HepG2 (cell line): Measurements from ENCODE around the gene MAN1A2. TPM values are rescaled to one million over a fixed set of nuclear protein-coding genes. Genes with fewer than 3 reads are reported as not detected.
A peak's percentile ranks its signal among the peaks of the same experiment; 100 is the strongest.

Source experiments
- CREB3 ChIP-seq: sonication (generic); formaldehyde crosslinking; IDR thresholded peaks from 2 replicates; pipeline ENCODE4 v1.5.0; 2020; ENCODE audit warnings: missing genetic modification reagents
- GZF1 ChIP-seq: sonication (generic); formaldehyde crosslinking; IDR thresholded peaks from 2 replicates; pipeline ENCODE4 v1.5.1; 2020; ENCODE audit warnings: mild to moderate bottlenecking, missing genetic modification reagents
- HOMEZ ChIP-seq: IDR thresholded peaks from 2 replicates; pipeline ENCODE4 v1.6.1; 2016; ENCODE audit warnings: low read depth
- IRF9 ChIP-seq: sonication (generic); formaldehyde crosslinking; IDR thresholded peaks from 2 replicates; pipeline ENCODE4 v1.8.0; 2022; ENCODE audit warnings: missing genetic modification reagents, mild to moderate bottlenecking, borderline replicate concordance
- MED8 ChIP-seq: sonication (generic); formaldehyde crosslinking; IDR thresholded peaks from 2 replicates; pipeline ENCODE4 v1.8.1; 2023; ENCODE audit warnings: mild to moderate bottlenecking, missing genetic modification reagents; ENCODE audit not compliant: insufficient replicate concordance
- POGZ ChIP-seq: sonication (generic); formaldehyde crosslinking; IDR thresholded peaks from 2 replicates; pipeline ENCODE4 v1.4.0; 2020; ENCODE audit warnings: mild to moderate bottlenecking, missing genetic modification reagents
- REXO4 ChIP-seq: sonication (generic); formaldehyde crosslinking; IDR thresholded peaks from 2 replicates; pipeline ENCODE4 v1.8.0; 2022; ENCODE audit warnings: missing genetic modification reagents, mild to moderate bottlenecking, borderline replicate concordance
- RFX3 ChIP-seq: IDR thresholded peaks from 2 replicates; pipeline ENCODE4 v1.6.1; 2016; ENCODE audit warnings: missing biosample characterization, missing genetic modification reagents
- RORA ChIP-seq: sonication (generic); formaldehyde crosslinking; IDR thresholded peaks from 2 replicates; pipeline ENCODE4 v1.5.0; 2020; ENCODE audit warnings: mild to moderate bottlenecking, missing genetic modification reagents, moderate library complexity
- SPEN ChIP-seq: sonication (generic); formaldehyde crosslinking; IDR thresholded peaks from 2 replicates; pipeline ENCODE4 v1.5.1; 2020; ENCODE audit warnings: low read depth, mild to moderate bottlenecking, missing genetic modification reagents
- SYNCRIP ChIP-seq: fragments of 200-400 bp; formaldehyde crosslinking; IDR thresholded peaks from 2 replicates; pipeline ENCODE4 v1.6.1; 2018; ENCODE audit warnings: mild to moderate bottlenecking, low read depth, low read length; ENCODE audit not compliant: insufficient read depth
- U2AF1 ChIP-seq: fragments of 200-400 bp; formaldehyde crosslinking; optimal IDR thresholded peaks from 2 replicates; pipeline ENCODE3; 2017; ENCODE audit warnings: mild to moderate bottlenecking, low read depth, low read length
- ZBTB21 ChIP-seq: sonication (generic); formaldehyde crosslinking; IDR thresholded peaks from 2 replicates; pipeline ENCODE4 v1.4.0; 2020; ENCODE audit warnings: missing genetic modification reagents
- ZFP36L1 ChIP-seq: sonication (generic); formaldehyde crosslinking; IDR thresholded peaks from 2 replicates; pipeline ENCODE4 v1.8.0; 2022; ENCODE audit warnings: mild to moderate bottlenecking, missing genetic modification reagents, moderate library complexity
- ZSCAN21 ChIP-seq: sonication (generic); formaldehyde crosslinking; IDR thresholded peaks from 2 replicates; pipeline ENCODE4 v1.8.0; 2022; ENCODE audit warnings: mild to moderate bottlenecking, missing genetic modification reagents, moderate library complexity, borderline replicate concordance
- polyA plus RNA-seq, 8 experiments: library from polyadenylated mRNA; depleted of rRNA in 3 of 8; stranded (reverse) in 7 of 8; unstranded in 1 of 8; fragments of >200 nt; fragmentation: Illumina TruSeq in 4 of 8; extraction: Trizol in 4 of 8; gene quantifications; 2 replicates each; pipeline versions ENCODE4 v1.2.1 to v1.2.3, GENCODE V29; 2011 to 2016; ENCODE audit warnings: low read depth in 4 of 8, missing spikeins in 1 of 8, mixed read lengths in 1 of 8; ENCODE audit not compliant: insufficient read depth in 1 of 8
- total RNA-seq, 5 experiments: library from RNA; depleted of rRNA; stranded (reverse); fragments of >200 nt; fragmentation: Illumina TruSeq; extraction: Trizol; gene quantifications; 2 replicates each; pipeline ENCODE4 v1.2.3, GENCODE V29; 2016; ENCODE audit warnings: low read depth in 1 of 5
- TF ChIP-seq, protein P1 (sequence below): sonication (generic); formaldehyde crosslinking; IDR thresholded peaks from 2 replicates; pipeline ENCODE4 v1.4.0; 2020; ENCODE audit warnings: missing genetic modification reagents, borderline replicate concordance
- TF ChIP-seq, protein P2 (sequence below): sonication (generic); formaldehyde crosslinking; IDR thresholded peaks from 2 replicates; pipeline ENCODE4 v1.8.0; 2023; ENCODE audit warnings: mild to moderate bottlenecking, missing genetic modification reagents
- TF ChIP-seq, protein P3 (sequence below): sonication (generic); formaldehyde crosslinking; IDR thresholded peaks from 2 replicates; pipeline ENCODE4 v1.8.0; 2022; ENCODE audit warnings: missing genetic modification reagents, mild to moderate bottlenecking, inconsistent platforms, borderline replicate concordance
- TF ChIP-seq, protein P4 (sequence below), 2 experiments: fragments of 450-650 bp in 1 of 2; sonication (generic) in 1 of 2; formaldehyde crosslinking; IDR thresholded peaks; 2 replicates each; pipeline versions ENCODE4 v1.5.0 to v1.8.0; 2020 to 2022; ENCODE audit warnings: mild to moderate bottlenecking in 1 of 2, missing genetic modification reagents in 1 of 2

MAN1A2 gene
- total and polyA plus RNA-seq, 2 of the 13 experiments (the other 11 are each of a cell fraction or from before 2014, with no cell fraction given), result 8.0 to 19.9 TPM

DNA sequence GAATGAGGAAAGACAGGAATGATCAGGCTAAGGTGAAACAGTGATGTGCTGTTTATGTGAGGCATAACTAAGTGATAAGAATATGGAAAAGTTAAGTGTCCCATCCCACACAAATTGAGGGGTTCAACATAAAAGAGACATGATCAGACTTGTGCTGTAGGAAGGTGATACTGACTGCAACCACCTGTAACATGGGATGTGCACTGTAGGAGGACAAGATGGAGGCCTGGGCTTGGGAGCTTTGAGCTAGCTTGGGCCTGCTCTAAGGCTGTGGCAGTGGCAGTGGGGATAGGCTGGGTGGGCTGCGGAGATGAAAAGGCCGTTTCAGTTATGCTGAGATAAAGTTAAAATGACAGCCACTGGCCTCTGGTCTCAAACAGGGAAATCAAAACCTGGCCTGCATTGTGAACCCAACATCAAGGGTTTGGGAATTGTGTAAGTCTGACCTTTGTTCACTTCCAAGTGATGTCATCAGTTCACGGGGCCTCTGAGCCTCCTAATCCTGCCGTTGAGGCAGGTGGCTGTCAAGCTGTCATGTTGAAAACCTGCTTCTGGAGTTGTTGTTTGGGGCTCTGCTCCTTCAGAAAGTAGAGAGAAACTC, 177.4 kb downstream of the MAN1A2 start (continued):
- TF ChIP-seq, protein P1, sequence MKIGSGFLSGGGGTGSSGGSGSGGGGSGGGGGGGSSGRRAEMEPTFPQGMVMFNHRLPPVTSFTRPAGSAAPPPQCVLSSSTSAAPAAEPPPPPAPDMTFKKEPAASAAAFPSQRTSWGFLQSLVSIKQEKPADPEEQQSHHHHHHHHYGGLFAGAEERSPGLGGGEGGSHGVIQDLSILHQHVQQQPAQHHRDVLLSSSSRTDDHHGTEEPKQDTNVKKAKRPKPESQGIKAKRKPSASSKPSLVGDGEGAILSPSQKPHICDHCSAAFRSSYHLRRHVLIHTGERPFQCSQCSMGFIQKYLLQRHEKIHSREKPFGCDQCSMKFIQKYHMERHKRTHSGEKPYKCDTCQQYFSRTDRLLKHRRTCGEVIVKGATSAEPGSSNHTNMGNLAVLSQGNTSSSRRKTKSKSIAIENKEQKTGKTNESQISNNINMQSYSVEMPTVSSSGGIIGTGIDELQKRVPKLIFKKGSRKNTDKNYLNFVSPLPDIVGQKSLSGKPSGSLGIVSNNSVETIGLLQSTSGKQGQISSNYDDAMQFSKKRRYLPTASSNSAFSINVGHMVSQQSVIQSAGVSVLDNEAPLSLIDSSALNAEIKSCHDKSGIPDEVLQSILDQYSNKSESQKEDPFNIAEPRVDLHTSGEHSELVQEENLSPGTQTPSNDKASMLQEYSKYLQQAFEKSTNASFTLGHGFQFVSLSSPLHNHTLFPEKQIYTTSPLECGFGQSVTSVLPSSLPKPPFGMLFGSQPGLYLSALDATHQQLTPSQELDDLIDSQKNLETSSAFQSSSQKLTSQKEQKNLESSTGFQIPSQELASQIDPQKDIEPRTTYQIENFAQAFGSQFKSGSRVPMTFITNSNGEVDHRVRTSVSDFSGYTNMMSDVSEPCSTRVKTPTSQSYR (CRISPR knock-in tag), result no peak
- TF ChIP-seq CREB3 (CRISPR knock-in tag) (no peak), ZSCAN21 (no peak), SYNCRIP (no peak), U2AF1 (no peak), REXO4 (no peak), ZFP36L1 (CRISPR knock-in tag) (no peak), GZF1 (CRISPR knock-in tag) (no peak), HOMEZ (CRISPR knock-in tag) (no peak), RFX3 (CRISPR knock-in tag) (no peak), RORA (CRISPR knock-in tag) (no peak), POGZ (CRISPR knock-in tag) (peak; percentile 82), IRF9 (CRISPR knock-in tag) (no peak), SPEN (CRISPR knock-in tag) (peak; percentile 16; the same call in 1 of the 2 replicates), MED8 (no peak), ZBTB21 (CRISPR knock-in tag) (peak; percentile 63; the same call in 1 of the 2 replicates)
- TF ChIP-seq, protein P2, sequence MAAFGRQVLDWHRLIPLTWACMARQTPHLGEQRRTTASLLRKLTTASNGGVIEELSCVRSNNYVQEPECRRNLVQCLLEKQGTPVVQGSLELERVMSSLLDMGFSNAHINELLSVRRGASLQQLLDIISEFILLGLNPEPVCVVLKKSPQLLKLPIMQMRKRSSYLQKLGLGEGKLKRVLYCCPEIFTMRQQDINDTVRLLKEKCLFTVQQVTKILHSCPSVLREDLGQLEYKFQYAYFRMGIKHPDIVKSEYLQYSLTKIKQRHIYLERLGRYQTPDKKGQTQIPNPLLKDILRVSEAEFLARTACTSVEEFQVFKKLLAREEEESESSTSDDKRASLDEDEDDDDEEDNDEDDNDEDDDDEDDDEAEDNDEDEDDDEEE (CRISPR knock-in tag), result no peak
- TF ChIP-seq, protein P3, sequence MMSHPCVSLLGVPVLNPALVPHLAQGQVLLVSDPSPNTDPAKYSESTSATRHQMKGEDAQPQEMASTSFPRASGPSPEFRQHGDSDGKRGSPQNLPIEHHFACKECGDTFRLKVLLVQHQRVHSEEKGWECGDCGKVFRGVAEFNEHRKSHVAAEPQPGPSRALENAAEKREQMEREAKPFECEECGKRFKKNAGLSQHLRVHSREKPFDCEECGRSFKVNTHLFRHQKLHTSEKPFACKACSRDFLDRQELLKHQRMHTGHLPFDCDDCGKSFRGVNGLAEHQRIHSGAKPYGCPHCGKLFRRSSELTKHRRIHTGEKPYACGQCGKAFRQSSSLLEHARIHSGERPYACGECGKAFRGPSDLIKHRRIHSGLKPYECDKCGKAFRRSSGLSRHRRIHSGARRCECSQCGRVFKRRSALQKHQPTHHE (CRISPR knock-in tag), result no peak
- TF ChIP-seq, protein P4, sequence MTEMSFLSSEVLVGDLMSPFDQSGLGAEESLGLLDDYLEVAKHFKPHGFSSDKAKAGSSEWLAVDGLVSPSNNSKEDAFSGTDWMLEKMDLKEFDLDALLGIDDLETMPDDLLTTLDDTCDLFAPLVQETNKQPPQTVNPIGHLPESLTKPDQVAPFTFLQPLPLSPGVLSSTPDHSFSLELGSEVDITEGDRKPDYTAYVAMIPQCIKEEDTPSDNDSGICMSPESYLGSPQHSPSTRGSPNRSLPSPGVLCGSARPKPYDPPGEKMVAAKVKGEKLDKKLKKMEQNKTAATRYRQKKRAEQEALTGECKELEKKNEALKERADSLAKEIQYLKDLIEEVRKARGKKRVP (CRISPR knock-in tag; IDR thresholded peaks at IDR 0.05), result peak in 1 of 2 experiments; percentile 74; a peak in 2 of 4 replicates
